Upper lobe of left lung (tissue), 6 donors: ENCODE measurements around the gene TMEM190. TPM values are rescaled to one million over a fixed set of nuclear protein-coding genes. Genes with fewer than 3 reads are reported as not detected.

Experiments used
- ATAC-seq, 2 donors: fragments of 200-7000 bp; cut with Tn5 transposase; one replicate each; pipeline ENCODE4 v1.9.1; 2022; ENCODE audit warnings: mild to moderate bottlenecking in 2 of 2, moderate library complexity in 2 of 2; ENCODE audit not compliant: low FRiP score in 2 of 2
- DNase-seq, 2 donors: peaks; one replicate each; pipeline ENCODE4 v3.0.0-alpha.2; 2019 to 2020
- H3K27ac ChIP-seq, 4 donors: fragments of 200-600 bp; sonication (generic); one replicate each; pipeline ENCODE4 v1.5.1; 2016 to 2019
- H3K27me3 ChIP-seq, 4 donors: fragments of 200-600 bp; sonication (generic); one replicate each; pipeline ENCODE4 v1.5.1; 2017 to 2019
- H3K36me3 ChIP-seq, 4 donors: fragments of 200-600 bp; sonication (generic); one replicate each; pipeline ENCODE4 v1.5.1; 2016 to 2019
- H3K4me1 ChIP-seq, 4 donors: fragments of 200-600 bp; sonication (generic); one replicate each; pipeline ENCODE4 v1.5.1; 2018 to 2019
- H3K4me3 ChIP-seq, 4 donors: fragments of 200-600 bp; sonication (generic); one replicate each; pipeline ENCODE4 v1.5.1; 2017 to 2019; ENCODE audit warnings: mild to moderate bottlenecking in 2 of 4, moderate library complexity in 1 of 4
- H3K9me3 ChIP-seq, 4 donors: fragments of 200-600 bp; sonication (generic); one replicate each; pipeline ENCODE4 v1.5.1; 2018 to 2019
- CTCF ChIP-seq, 6 experiments: fragments of 450-650 bp in 4 of 6; fragments of 200-600 bp in 2 of 6; sonication (generic) in 2 of 6; IDR thresholded peaks; one replicate each; pipeline ENCODE4 v1.5.1; 2016 to 2019; ENCODE audit warnings: antibody characterized with exemption in 6 of 6
- EP300 ChIP-seq, 4 donors: sonication (generic); formaldehyde crosslinking; IDR thresholded peaks; one replicate each; pipeline ENCODE4 v1.5.1; 2017; ENCODE audit warnings: antibody characterized with exemption in 4 of 4, control low read depth in 2 of 4
- POLR2A ChIP-seq, 4 donors: fragments of 450-650 bp; IDR thresholded peaks; one replicate each; pipeline ENCODE4 v1.5.1; 2016 to 2017; ENCODE audit warnings: antibody characterized with exemption in 4 of 4, mild to moderate bottlenecking in 2 of 4
- POLR2AphosphoS5 ChIP-seq, 2 donors: sonication (generic); formaldehyde crosslinking; IDR thresholded peaks; one replicate each; pipeline ENCODE4 v1.5.1; 2017; ENCODE audit warnings: antibody characterized with exemption in 2 of 2
- WGBS, 2 donors: methylation state at CpG; one replicate each; pipeline ENCODE4 v1.1.5; 2017 to 2018; 5-methylcytosine and 5-hydroxymethylcytosine counted together
- total RNA-seq, 6 donors: library from RNA; depleted of rRNA in 4 of 6; stranded (reverse); fragments of >200 nt in 4 of 6; gene quantifications; one replicate each; pipeline versions ENCODE4 v1.1.0 to v1.2.1, GENCODE V29; 2016 to 2021
- donor health status: DM: no; HTN: no; CAD: no; lungs with moderate emphysema.
- donor health status: DM: no; HTN: yes; CAD: no; lungs with severe emphysema.

TMEM190 gene
- total RNA-seq, 6 donors from 2014 or later, result 0.92 to 48.6 (median 20.9) TPM

GRCh38 chr19:55377356-55378131 is 918 bp downstream of the TMEM190 start:
- Histone ChIP-seq H3K36me3 (no peaks in the 10 kb centered on the region), H3K4me1 (peaks cover 0 to 9% (median 8%) of the 10 kb centered on the region in 4 donors), H3K27ac (no peak overlapping the region), H3K27me3 (peaks cover 0 to 23% (median 8%) of the 10 kb centered on the region in 4 donors), H3K4me3 (no peak overlapping the region), H3K9me3 (no peaks in the 10 kb centered on the region)
- no peak for TF ChIP-seq EP300 (IDR thresholded peaks at IDR 0.05)
- no peak for TF ChIP-seq POLR2AphosphoS5 (IDR thresholded peaks at IDR 0.05)
- TF ChIP-seq POLR2A (IDR thresholded peaks at IDR 0.05), result no peak
- TF ChIP-seq CTCF (IDR thresholded peaks at IDR 0.05), result no peak
- DNase-seq (peak in 1 of 2 donors; percentile 83), ATAC-seq (no peak)
- 38 to 41% methylated on average over 13 to 34 of the region's 43 CpGs for WGBS, 2 donors

GRCh38 chr19:55379174-55379573 is 2.5 kb downstream of the TMEM190 start:
- H3K9me3 ChIP-seq, result no peaks in the 10 kb centered on the region
- no peak for ATAC-seq
- H3K27me3 ChIP-seq, result peaks cover 0 to 11% (median 3%) of the 10 kb centered on the region in 4 donors
- 65 to 66% methylated on average over 7 to 11 of the region's 11 CpGs for WGBS, 2 donors
- no peaks in the 10 kb centered on the region for H3K36me3 ChIP-seq
- H3K4me3 ChIP-seq, result no peak overlapping the region
- no peak overlapping the region for H3K27ac ChIP-seq
- DNase-seq, result no peak
- no peak for TF ChIP-seq CTCF (IDR thresholded peaks at IDR 0.05)
- TF ChIP-seq EP300 (IDR thresholded peaks at IDR 0.05), result no peak
- no peak for TF ChIP-seq POLR2A (IDR thresholded peaks at IDR 0.05)
- TF ChIP-seq POLR2AphosphoS5 (IDR thresholded peaks at IDR 0.05), result no peak
- peaks cover 7 to 17% (median 13%) of the 10 kb centered on the region in 4 donors for H3K4me1 ChIP-seq

GRCh38 chr19:55382013-55382412 is 5.4 kb downstream of the TMEM190 start:
- Histone ChIP-seq H3K27ac (no peak overlapping the region), H3K9me3 (no peaks in the 10 kb centered on the region), H3K4me3 (no peak overlapping the region), H3K27me3 (peaks cover 0 to 3% (median 0%) of the 10 kb centered on the region in 4 donors), H3K4me1 (peaks cover 22 to 28% (median 22%) of the 10 kb centered on the region in 4 donors), H3K36me3 (peaks cover 0 to 6% (median 0%) of the 10 kb centered on the region in 4 donors)
- ATAC-seq, result no peak
- 99 to 100% methylated on average over 5 of the region's 5 CpGs for WGBS, 2 donors
- TF ChIP-seq POLR2A (IDR thresholded peaks at IDR 0.05), result no peak
- no peak for TF ChIP-seq CTCF (IDR thresholded peaks at IDR 0.05)
- no peak for TF ChIP-seq POLR2AphosphoS5 (IDR thresholded peaks at IDR 0.05)
- no peak for TF ChIP-seq EP300 (IDR thresholded peaks at IDR 0.05)
- DNase-seq, result no peak

- ATAC-seq (no peak), DNase-seq (no peak)
- Histone ChIP-seq H3K4me1 (peaks cover 28 to 34% (median 28%) of the 10 kb centered on the region in 4 donors), H3K27me3 (peaks cover 0 to 3% (median 0%) of the 10 kb centered on the region in 4 donors), H3K27ac (no peak overlapping the region), H3K36me3 (peaks cover under 1 to 12% (median 2%) of the 10 kb centered on the region in 4 donors), H3K4me3 (peak overlapping the region in 1 of 4 donors; percentile 99), H3K9me3 (no peaks in the 10 kb centered on the region)
- WGBS, 2 donors, result 90 to 96% methylated on average over 3 of the region's 3 CpGs
- no peak for TF ChIP-seq EP300 (IDR thresholded peaks at IDR 0.05)
Observed at GRCh38 chr19:55382522-55383054, 6.0 kb downstream of the TMEM190 start.

- no peaks in the 10 kb centered on the region for H3K9me3 ChIP-seq
- ATAC-seq, result peak in 1 of 2 donors; percentile 27
- H3K27me3 ChIP-seq, result no peaks in the 10 kb centered on the region
- 13 to 29% methylated on average over 9 to 24 of the region's 88 CpGs for WGBS, 2 donors
- H3K36me3 ChIP-seq, result peaks cover 9 to 21% (median 10%) of the 10 kb centered on the region in 4 donors
- peak in 1 of 2 donors; percentile 54 for DNase-seq
- peaks cover 37 to 43% (median 37%) of the 10 kb centered on the region in 4 donors for H3K4me1 ChIP-seq
- H3K27ac ChIP-seq, result peak overlapping the region; percentile 91 to 97 (median 92)
- peak overlapping the region; percentile 47 to 99 (median 85) for H3K4me3 ChIP-seq
- TF ChIP-seq CTCF (IDR thresholded peaks at IDR 0.05) (peak; percentile 13 to 67 (median 48)), EP300 (IDR thresholded peaks at IDR 0.05) (no peak)
Observed at GRCh38 chr19:55383279-55384130, 6.9 kb downstream of the TMEM190 start.
